ENCODE results near the gene GAB2.

The GAB2 gene

DNA sequence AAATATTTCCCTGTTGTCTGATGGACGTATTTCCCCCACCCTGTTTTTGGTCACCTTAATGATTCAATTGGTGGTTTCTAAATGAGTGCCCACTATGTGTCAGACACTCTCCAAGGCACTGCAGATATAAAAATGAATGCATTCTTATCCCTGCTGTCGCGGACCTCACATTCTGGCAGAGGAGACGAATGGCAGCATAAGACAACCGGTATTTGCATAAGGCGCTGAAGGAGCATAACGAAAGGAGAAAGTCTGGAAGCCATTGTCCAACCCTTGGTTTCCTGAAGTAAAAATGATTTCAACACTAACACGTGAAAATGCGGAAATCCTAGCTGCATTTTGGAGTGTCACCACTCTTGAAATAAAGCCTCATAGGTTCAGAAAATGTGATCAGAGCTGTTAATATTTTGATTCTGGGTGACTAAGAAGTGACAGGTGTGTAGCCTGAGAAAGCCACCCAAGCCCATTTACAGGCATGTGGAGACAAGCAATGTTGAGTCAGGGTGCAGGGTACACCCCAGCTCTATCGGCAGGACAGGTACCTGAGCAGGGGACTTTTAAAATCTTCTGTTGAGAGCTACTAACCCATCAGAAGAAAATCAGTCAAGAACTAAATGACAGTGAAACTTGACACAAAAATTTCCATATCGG, 10.1 kb upstream of the GAB2 start:
- H3K4me3 ChIP-seq (ENCODE audit: low read length): no peak overlapping the region
- no CpG with 5 or more reads among the region's 11 CpGs for WGBS (ENCODE audit: insufficient coverage, insufficient read length)
- no peak overlapping the region for H3K27ac ChIP-seq (ENCODE audit: low read length)
- H3K27me3 ChIP-seq (ENCODE audit: control insufficient read depth, insufficient read depth, low read length): no peaks in the 10 kb centered on the region
- H3K9me3 ChIP-seq (ENCODE audit: control insufficient read depth, insufficient read depth, low read length): no peaks in the 10 kb centered on the region
- no peaks in the 10 kb centered on the region for H3K36me3 ChIP-seq (ENCODE audit: control insufficient read depth, insufficient read depth, low read length)
- no peaks in the 10 kb centered on the region for H3K4me1 ChIP-seq (ENCODE audit: control insufficient read depth, insufficient read depth, low read length)
- no peak for DNase-seq (ENCODE audit: low read depth, low spot score)

DNA sequence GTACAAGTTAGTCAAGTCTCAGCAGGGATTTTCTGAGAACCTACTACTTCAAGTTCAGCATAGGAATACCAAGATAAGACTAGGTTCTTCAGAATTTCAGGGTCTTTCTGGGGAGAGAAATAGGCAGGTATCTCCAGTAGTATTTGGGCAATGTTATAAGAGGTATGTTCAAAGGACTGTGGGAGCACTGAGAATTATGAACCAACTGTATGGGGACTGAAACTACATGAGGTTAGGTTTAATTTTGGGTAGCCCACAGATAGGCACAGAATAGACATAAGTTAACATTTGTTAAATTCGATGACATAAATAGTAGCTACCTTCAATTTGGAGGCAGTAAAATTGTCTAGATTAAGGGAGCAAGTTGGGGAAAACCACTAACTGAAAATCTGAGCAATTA, 9.2 kb upstream of the GAB2 start:
- Histone ChIP-seq H3K9me3 (ENCODE audit: control insufficient read depth, insufficient read depth, low read length) (no peaks in the 10 kb centered on the region), H3K36me3 (ENCODE audit: control insufficient read depth, insufficient read depth, low read length) (no peaks in the 10 kb centered on the region), H3K4me1 (ENCODE audit: control insufficient read depth, insufficient read depth, low read length) (no peaks in the 10 kb centered on the region), H3K27ac (ENCODE audit: low read length) (no peak overlapping the region), H3K4me3 (ENCODE audit: low read length) (no peak overlapping the region), H3K27me3 (ENCODE audit: control insufficient read depth, insufficient read depth, low read length) (no peaks in the 10 kb centered on the region)
- no CpG with 5 or more reads among the region's 1 CpG for WGBS (ENCODE audit: insufficient coverage, insufficient read length)
- no peak for DNase-seq (ENCODE audit: low read depth, low spot score)

DNA sequence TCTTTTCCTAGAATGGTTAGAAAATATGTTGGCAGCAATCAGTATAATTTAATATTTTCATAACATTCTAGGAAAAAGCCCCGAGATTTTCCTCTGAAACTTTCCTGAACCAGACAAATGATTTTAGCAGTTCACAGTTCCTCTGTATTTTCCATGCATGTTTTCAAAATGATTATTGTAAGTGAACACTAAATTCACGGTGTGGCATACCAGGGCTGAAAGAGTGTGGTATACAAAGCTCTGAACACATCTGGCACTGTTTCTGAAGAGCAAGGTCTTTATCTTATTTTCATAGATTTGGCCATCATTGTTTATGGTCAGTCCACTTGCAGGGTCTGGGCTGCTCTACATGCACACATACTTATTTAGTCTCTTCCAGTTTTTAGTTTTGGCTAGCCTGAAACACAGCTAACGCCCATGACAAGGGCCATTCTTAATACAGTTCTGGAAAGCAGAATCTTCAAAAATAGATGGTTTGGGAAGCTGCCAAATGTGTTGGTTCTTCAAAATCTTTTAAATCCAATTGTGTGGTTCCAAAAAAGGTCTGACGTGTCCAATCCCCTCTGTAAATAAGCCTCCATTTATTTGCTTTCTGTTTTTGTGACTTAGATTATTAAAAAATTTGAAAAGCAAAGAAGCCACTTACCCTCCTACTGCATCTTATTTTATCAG, 7.9 kb upstream of the GAB2 start:
- H3K4me3 ChIP-seq (ENCODE audit: low read length): no peak overlapping the region
- DNase-seq (ENCODE audit: low read depth, low spot score): no peak
- no CpG with 5 or more reads among the region's 4 CpGs for WGBS (ENCODE audit: insufficient coverage, insufficient read length)
- no peaks in the 10 kb centered on the region for H3K4me1 ChIP-seq (ENCODE audit: control insufficient read depth, insufficient read depth, low read length)
- no peaks in the 10 kb centered on the region for H3K36me3 ChIP-seq (ENCODE audit: control insufficient read depth, insufficient read depth, low read length)
- no peak overlapping the region for H3K27ac ChIP-seq (ENCODE audit: low read length)
- no peaks in the 10 kb centered on the region for H3K9me3 ChIP-seq (ENCODE audit: control insufficient read depth, insufficient read depth, low read length)
- H3K27me3 ChIP-seq (ENCODE audit: control insufficient read depth, insufficient read depth, low read length): no peaks in the 10 kb centered on the region

DNA sequence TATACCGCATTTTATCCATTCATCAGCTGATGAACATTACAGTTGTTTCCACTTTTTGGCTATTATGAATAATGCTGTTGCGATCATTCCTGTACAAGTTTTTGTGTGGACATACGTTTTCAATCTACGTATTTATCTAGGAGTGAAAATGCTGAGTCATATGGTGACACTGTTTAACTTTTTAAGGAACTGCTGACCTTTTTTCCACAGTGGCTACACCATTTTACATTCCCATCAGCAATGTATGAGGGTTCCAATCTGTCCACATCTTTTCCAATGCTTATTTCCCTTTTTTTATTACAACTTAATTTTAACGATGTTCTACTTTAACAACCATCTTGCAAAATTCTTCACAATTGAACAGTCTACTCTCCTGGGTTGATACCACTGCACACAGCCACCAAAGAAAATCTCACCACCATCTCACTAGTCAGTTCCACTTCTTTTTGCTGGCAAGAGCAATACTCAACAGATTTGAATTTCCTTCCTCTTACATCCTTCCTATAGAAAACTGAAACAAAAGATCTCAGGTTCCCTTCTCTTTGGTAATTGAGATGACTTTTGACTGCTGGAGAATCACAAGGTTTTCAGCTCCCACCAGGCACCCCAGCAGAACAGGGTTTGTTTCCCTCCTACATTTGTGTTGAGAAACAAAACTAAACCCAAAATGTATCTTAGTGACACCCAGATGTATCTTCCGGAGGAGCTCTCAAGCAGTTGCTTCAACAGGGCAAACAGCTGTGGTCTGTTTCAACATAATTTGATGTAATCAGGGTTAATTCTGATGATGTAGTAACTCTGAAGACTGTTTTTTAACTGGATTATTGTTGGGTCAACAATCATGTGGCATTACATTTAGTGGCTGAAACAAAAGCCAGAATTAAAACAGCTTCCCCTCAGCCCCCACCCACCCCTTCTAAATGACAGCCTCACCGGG, 7.0 kb upstream of the GAB2 start:
- no peak overlapping the region for H3K4me3 ChIP-seq (ENCODE audit: low read length)
- no peaks in the 10 kb centered on the region for H3K36me3 ChIP-seq (ENCODE audit: control insufficient read depth, insufficient read depth, low read length)
- no peaks in the 10 kb centered on the region for H3K9me3 ChIP-seq (ENCODE audit: control insufficient read depth, insufficient read depth, low read length)
- 100% methylated on average over 1 of the region's 7 CpGs for WGBS (ENCODE audit: insufficient coverage, insufficient read length)
- no peaks in the 10 kb centered on the region for H3K4me1 ChIP-seq (ENCODE audit: control insufficient read depth, insufficient read depth, low read length)
- H3K27ac ChIP-seq (ENCODE audit: low read length): no peak overlapping the region
- no peaks in the 10 kb centered on the region for H3K27me3 ChIP-seq (ENCODE audit: control insufficient read depth, insufficient read depth, low read length)
- no peak for DNase-seq (ENCODE audit: low read depth, low spot score)

DNA sequence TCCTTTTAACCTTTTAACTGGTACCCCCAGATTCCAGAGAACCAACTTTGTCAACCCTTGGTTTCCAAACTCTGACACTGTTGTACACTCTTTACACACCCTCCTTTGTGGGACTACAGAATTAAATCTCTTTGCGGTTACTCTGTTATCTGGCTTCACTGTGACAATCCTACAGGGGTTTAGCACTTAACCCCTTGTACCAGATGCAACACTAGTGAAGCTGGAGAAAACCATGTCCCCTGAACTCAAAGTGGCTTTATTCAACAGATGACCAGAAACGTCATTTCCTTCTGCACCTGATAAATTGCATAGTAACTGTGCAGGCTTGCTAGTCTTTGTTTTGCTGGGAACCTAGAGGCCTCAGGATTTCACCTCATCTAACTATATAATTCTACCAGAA, 5.6 kb upstream of the GAB2 start:
- no peaks in the 10 kb centered on the region for H3K9me3 ChIP-seq (ENCODE audit: control insufficient read depth, insufficient read depth, low read length)
- DNase-seq (ENCODE audit: low read depth, low spot score): no peak
- WGBS (ENCODE audit: insufficient coverage, insufficient read length): no CpG with 5 or more reads among the region's 2 CpGs
- H3K4me1 ChIP-seq (ENCODE audit: control insufficient read depth, insufficient read depth, low read length): no peaks in the 10 kb centered on the region
- H3K27ac ChIP-seq (ENCODE audit: low read length): no peak overlapping the region
- H3K27me3 ChIP-seq (ENCODE audit: control insufficient read depth, insufficient read depth, low read length): peaks cover 4% of the 10 kb centered on the region; the same call in 1 of the 2 replicates
- no peak overlapping the region for H3K4me3 ChIP-seq (ENCODE audit: low read length)
- H3K36me3 ChIP-seq (ENCODE audit: control insufficient read depth, insufficient read depth, low read length): no peaks in the 10 kb centered on the region

DNA sequence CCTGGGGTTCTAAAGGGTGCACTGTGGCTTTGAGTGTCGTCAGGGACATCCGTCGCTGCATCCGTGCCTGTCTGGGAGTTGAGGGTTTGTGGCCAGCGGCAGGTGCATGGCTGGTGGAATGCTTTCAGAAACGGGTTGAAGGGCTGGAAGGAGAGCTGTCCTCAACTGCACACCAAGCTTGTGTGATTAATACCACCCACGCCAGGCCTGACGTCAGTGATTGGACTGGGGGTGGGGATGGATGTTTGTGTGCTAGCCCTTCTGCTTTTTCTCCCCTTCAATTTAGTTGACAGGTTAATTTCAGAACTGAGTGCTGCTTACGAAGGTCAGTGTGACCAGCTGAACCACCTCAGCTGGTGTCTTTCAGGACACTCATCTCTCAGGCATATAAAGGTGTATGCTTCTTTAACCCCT, 3.2 kb upstream of the GAB2 start:
- Histone ChIP-seq H3K27ac (ENCODE audit: low read length) (no peak overlapping the region), H3K36me3 (ENCODE audit: control insufficient read depth, insufficient read depth, low read length) (no peaks in the 10 kb centered on the region), H3K4me3 (ENCODE audit: low read length) (no peak overlapping the region), H3K4me1 (ENCODE audit: control insufficient read depth, insufficient read depth, low read length) (no peaks in the 10 kb centered on the region), H3K9me3 (ENCODE audit: control insufficient read depth, insufficient read depth, low read length) (no peaks in the 10 kb centered on the region), H3K27me3 (ENCODE audit: control insufficient read depth, insufficient read depth, low read length) (peaks cover 4% of the 10 kb centered on the region; the same call in 1 of the 2 replicates)
- no CpG with 5 or more reads among the region's 9 CpGs for WGBS (ENCODE audit: insufficient coverage, insufficient read length)
- DNase-seq (ENCODE audit: low read depth, low spot score): no peak

DNA sequence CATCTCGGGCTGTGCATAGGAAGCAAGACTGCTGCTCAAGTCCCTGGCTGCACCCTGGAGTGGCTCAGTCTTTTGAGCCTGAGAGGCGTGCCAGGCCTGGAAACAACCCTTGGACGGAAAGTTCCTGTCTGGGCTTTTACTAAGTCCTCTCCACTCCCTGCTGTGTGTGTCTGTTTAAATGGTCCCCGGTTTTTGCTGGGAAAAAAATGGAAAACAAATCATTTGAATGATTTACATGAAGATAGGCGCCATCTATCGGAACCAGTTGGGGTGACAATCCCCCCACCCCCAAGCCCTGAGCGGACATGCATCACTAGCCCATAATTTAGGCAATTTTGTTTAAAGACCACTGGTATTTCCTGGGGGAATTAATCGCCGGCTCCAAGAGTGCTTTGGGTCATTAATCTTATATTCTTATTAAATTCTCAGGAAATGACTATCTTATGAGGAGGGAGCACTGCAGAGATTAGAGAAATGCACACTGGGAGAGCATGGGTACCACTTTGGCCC, 2.7 kb upstream of the GAB2 start:
- DNase-seq (ENCODE audit: low read depth, low spot score): no peak

DNA sequence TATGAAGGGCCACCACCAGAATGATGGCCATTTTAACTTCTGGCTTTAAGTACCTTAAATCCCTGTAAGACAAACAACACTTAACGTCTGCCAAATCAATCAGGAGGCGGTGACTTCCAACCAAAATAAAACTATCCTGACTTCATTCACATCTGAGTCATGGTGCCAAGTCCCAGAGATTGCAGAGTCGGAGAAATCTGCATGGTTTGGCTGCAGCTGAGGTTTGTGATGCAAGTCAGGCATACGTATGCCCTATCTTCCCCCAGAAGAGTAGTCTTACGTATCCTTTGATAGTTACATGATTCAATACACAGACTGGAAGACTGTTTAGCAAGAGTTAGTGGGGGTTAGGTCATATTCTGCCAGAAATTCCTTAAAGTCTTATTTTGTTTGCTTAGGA, 1.7 kb upstream of the GAB2 start:
- WGBS (ENCODE audit: insufficient coverage, insufficient read length): no CpG with 5 or more reads among the region's 5 CpGs
- no peaks in the 10 kb centered on the region for H3K4me1 ChIP-seq (ENCODE audit: control insufficient read depth, insufficient read depth, low read length)

More for the DNA sequence above, 2.7 kb upstream of the GAB2 start:
- Histone ChIP-seq H3K4me1 (ENCODE audit: control insufficient read depth, insufficient read depth, low read length) (no peaks in the 10 kb centered on the region), H3K9me3 (ENCODE audit: control insufficient read depth, insufficient read depth, low read length) (no peaks in the 10 kb centered on the region), H3K36me3 (ENCODE audit: control insufficient read depth, insufficient read depth, low read length) (no peaks in the 10 kb centered on the region), H3K27ac (ENCODE audit: low read length) (no peak overlapping the region), H3K27me3 (ENCODE audit: control insufficient read depth, insufficient read depth, low read length) (peaks cover 4% of the 10 kb centered on the region; the same call in 1 of the 2 replicates), H3K4me3 (ENCODE audit: low read length) (no peak overlapping the region)
- no CpG with 5 or more reads among the region's 9 CpGs for WGBS (ENCODE audit: insufficient coverage, insufficient read length)

DNA sequence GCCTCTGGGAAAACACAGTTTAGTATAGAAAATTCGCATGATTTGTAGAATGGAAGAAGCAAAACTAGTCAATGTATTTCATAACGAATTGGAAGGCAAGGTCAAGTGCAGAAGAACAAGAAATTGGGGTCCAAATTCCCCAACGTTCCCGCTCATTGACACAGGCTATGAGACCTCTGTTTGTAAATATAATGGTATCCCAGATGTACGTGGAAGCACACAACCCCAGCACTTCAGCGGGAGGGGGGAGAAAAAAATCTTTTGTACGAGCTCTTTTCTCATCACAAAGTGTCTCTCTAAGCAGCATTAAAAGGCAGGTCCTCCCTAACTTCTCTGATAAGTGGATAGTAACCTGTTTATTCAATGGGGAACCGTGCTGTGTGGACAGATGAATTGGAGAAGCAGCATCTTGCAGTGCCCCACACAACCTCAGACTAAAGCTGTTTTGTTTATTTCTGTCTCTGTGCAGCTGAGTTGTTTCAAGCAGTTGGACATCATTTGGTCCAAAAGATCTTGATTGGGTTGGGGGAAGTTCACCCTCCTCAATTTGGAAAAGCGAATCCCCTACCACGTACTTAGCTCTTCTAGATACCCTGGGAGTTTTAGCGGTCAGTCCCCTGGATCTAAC, 1.1 kb upstream of the GAB2 start:
- Histone ChIP-seq H3K36me3 (ENCODE audit: control insufficient read depth, insufficient read depth, low read length) (no peaks in the 10 kb centered on the region), H3K4me1 (ENCODE audit: control insufficient read depth, insufficient read depth, low read length) (no peaks in the 10 kb centered on the region), H3K27ac (ENCODE audit: low read length) (no peak overlapping the region), H3K4me3 (ENCODE audit: low read length) (peak overlapping the region; percentile 81; the same call in 1 of the 2 replicates), H3K27me3 (ENCODE audit: control insufficient read depth, insufficient read depth, low read length) (peaks cover 4% of the 10 kb centered on the region; the same call in 1 of the 2 replicates), H3K9me3 (ENCODE audit: control insufficient read depth, insufficient read depth, low read length) (no peaks in the 10 kb centered on the region)
- WGBS (ENCODE audit: insufficient coverage, insufficient read length): no CpG with 5 or more reads among the region's 11 CpGs
- DNase-seq (ENCODE audit: low read depth, low spot score): no peak

More for the DNA sequence above, 1.7 kb upstream of the GAB2 start:
- Histone ChIP-seq H3K4me3 (ENCODE audit: low read length) (no peak overlapping the region), H3K9me3 (ENCODE audit: control insufficient read depth, insufficient read depth, low read length) (no peaks in the 10 kb centered on the region), H3K27ac (ENCODE audit: low read length) (no peak overlapping the region), H3K36me3 (ENCODE audit: control insufficient read depth, insufficient read depth, low read length) (no peaks in the 10 kb centered on the region), H3K27me3 (ENCODE audit: control insufficient read depth, insufficient read depth, low read length) (peaks cover 4% of the 10 kb centered on the region; the same call in 1 of the 2 replicates)
- no peak for DNase-seq (ENCODE audit: low read depth, low spot score)

Data from iPS DF 6.9 (cell line).